Measurements from ENCODE around the gene OPALIN.

The OPALIN gene

DNA sequence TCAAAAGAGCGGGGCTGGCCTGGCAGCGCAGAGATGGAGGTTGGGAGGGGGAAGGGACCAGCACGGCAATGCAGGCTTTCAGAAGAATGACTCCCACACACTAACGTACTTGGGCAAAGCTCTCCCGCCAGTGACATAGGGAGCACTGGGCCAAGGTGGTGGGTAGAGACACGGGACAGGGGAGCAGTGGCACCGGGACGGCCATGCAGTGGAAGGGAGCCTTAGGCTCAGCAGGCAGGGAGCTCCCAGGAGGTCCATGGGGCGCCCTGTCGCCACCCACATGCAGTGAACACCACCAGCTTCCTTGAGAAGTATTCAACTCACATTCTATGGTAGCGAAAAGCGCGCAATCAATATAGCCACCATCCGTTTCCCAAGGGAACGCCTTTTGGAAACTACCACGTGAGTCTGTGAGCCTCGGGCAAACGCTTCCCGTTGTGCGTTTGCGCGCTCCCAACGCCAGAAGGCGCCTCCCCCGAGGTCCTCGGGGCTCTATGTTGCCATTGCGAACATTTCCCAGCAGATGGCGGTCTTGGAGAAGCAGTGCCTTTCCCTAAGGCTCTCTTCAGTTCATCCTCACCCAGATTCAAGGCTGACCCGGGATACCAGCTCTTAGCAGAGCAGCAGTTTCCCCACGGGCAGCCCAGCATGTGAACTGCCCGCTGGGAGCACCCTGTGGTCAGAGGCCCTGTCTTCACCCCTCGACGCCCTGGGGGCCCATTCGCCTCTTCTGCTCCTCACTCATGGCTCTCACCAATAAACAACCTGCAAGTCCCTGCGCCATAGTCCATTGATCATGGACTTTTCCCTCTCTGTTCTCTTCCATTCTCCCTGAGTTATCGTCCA lies 16.4 kb upstream of the OPALIN start:
- DNase-seq (ENCODE audit: low read depth) = peak; percentile 33
- peak overlapping the region; percentile 46 for H3K4me3 ChIP-seq (ENCODE audit: low read depth, low read length)

DNA sequence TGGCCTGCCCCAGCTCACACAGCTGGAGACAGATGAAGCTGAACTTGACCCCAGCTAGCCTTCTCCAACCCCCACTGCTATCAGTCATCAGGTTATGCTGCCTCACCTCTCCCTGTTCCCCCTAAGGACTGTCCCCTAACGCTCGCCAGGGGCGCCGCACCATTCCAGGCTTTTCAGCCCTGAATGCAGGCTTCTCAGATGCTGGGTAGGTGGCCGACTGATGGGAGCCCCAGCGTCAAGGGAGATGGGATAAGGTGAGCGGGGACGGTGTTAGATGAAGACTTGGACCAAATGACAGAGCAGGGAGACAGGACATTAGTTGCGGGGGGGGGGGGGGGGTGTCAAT lies 15.8 kb upstream of the OPALIN start:
- DNase-seq (ENCODE audit: low read depth) = no peak
- H3K4me3 ChIP-seq (ENCODE audit: low read depth, low read length) = peak overlapping the region; percentile 46

DNA sequence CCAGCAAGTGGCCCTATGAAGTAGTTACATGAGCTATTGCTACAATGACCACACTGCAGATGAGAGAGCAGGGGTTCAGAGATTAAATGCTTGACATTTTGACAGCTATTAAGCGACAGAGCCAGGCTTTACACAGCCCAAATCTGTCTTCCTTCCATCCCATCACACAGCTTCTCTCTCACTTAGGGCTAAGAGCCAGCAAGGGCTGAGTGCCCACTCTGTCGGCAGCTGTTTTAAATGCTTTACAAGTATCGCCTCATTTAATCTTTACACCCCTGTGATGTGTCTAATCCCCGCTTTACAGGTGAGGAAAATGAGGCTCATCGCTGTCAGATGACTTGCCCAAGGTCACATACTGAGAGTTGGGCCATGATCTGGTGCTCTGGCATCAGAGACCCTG lies 15.2 kb upstream of the OPALIN start:
- DNase-seq (ENCODE audit: low read depth) = no peak
- no peak overlapping the region for H3K4me3 ChIP-seq (ENCODE audit: low read depth, low read length)

DNA sequence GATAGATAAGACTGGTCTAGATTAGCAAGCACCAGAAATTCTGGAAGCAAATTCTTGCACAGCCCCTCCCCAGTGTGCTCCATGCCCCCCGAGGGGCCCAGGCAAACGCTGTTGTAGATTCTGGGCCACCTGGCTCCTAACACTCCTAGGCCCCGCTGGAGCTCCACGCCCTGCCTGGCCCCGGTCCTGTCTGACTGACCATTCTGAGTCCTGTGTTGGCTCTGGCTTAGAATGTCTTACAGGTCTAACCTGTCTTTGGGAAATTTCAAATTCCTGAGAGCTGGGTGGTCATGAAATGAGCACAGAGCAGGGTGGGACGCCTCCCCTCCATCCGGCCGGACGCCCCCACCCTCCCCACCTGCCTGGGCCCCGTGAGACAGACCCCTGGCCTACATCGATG lies 12.6 kb upstream of the OPALIN start:
- no peak overlapping the region for H3K4me3 ChIP-seq (ENCODE audit: low read depth, low read length)
- no peak for DNase-seq (ENCODE audit: low read depth)

DNA sequence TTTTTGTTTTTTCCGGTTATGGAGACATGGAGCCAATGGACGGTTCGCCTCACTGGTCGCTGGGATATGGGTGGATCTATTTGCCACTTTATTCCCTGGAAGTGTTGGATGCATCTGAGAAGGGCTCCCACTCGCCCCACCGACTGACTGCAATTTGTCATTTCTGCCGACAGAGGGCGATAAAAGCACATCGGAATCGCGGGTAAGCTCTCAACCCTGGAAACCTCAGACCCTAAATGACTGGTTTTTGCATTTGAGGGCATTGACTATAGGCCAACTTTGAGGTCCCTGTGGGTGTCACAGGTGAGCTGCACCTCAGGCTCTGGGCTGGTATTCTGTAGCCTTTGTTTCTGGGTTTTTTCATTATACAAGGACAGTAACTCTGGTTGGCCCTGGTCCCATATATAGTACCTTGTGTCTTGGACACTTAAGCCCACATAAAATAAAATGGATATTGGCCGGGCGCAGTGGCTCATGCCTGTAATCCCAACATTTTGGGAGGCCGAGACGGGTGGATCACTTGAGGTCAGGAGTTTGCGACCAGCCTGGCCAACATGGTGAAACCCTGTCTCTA lies 11.9 kb upstream of the OPALIN start:
- DNase-seq (ENCODE audit: low read depth) = no peak
- H3K4me3 ChIP-seq (ENCODE audit: low read depth, low read length) = no peak overlapping the region

DNA sequence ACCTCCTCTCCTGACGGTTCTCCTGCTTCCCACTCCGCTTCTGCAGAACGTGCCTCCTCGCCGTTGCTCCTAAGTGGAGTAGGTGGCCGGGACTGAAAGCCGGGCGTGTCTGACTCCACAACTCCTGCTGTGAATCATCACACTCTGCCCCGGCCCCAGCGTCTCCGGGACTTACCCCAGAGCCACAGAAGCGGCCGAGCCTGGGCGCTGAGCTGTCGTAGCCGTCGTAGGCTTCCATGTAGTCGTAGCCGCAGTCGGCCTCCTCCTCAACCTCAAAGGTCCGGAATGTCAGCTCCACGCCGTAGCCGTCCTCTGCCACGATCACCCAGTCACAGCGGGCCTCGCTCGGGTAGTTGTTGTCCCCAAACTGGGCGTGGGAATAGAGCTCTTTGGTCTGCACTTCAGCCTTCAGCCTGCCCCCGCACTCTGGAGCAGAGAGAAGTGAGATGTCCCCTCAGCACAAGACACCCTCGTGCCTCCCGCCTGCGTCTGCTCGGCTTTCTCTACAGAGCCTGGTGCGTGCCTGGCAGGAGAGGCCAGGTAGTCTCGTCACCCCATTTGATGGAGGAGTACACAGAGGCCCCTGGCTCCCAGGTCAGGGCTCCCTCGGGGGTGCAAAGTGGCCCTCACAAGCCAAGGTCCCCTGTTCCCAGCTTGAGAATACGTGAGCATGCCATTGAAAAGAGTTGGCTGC lies 11.2 kb upstream of the OPALIN start:
- DNase-seq (ENCODE audit: low read depth) = no peak
- H3K4me3 ChIP-seq (ENCODE audit: low read depth, low read length) = no peak overlapping the region

DNA sequence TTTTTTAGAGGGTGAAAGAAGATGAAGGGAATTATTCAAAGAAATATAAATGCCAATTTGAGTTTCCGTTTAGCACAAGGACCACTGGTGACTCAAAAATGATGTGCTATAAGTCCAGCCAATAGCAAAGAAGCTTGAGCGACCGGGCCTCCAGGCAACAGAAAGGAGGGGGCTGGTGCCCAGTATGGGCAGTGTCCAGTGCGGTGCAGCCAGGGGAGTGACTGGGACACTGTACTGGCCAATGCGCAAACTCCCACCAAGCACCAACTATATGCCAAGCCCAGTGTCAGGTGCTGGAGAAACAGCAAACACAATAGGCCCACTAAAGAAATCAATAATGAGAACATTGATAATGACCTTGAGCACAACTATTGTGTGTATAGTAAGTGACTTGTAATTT lies 10.2 kb upstream of the OPALIN start:
- DNase-seq (ENCODE audit: low read depth) = no peak
- H3K4me3 ChIP-seq (ENCODE audit: low read depth, low read length) = no peak overlapping the region

DNA sequence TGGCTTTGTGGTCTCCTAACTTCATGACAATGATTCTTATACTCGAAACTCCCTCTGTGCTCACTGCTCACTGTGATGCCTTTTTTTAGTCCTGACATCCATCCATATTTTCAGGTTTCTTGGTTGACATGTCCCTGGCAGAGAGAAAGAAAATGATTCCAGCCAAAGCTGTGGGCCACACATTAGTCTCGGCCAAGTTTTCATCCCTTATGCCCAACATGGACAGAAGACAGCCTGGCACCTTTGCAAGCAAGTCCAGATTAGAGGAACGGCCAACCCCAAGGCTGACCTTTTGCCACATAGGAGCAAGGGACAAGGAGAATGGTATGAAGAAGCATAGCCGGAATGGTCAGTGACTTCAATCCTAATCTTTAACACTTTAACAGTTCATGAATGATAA lies 8.7 kb upstream of the OPALIN start:
- H3K4me3 ChIP-seq (ENCODE audit: low read depth, low read length) = no peak overlapping the region
- DNase-seq (ENCODE audit: low read depth) = no peak

DNA sequence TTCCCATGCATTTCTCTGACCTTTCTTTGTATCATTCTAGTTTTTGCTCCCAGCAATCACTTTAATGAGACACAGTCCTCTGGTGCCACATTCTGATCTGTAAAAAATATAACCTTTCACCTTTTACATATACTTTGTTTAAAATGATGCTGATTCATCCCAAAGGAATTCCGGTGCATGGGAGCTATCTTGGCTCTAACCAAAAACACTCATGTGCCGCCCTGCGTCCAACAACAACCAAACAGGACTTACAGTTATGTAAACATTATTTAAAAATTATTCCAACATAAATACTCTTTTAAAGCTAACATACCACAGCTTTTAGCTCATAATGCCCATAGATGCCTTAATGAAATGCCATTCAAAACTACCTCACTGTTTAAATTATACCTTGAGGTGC lies 7.7 kb upstream of the OPALIN start:
- no peak for DNase-seq (ENCODE audit: low read depth)
- no peak overlapping the region for H3K4me3 ChIP-seq (ENCODE audit: low read depth, low read length)

DNA sequence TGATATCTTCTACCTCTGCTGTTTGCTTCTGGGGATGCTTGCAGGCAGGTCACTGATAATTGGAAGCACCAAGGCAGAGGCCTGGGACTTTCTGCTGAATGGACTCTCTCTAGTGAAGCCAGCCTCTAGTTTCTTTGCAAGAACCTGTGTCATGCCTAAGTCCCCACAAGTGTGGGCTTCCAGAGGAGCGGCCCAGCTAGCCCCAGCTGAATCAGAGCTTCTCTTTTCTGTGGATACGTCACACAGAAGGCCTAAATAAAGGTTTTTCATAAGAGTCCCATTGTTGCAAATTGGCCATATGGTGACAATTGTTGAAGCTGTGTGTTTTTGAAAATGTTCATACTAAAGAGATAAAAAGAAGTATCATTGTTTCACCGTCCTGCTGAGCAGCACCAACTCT lies 6.8 kb upstream of the OPALIN start:
- DNase-seq (ENCODE audit: low read depth) = no peak
- H3K4me3 ChIP-seq (ENCODE audit: low read depth, low read length) = no peak overlapping the region

DNA sequence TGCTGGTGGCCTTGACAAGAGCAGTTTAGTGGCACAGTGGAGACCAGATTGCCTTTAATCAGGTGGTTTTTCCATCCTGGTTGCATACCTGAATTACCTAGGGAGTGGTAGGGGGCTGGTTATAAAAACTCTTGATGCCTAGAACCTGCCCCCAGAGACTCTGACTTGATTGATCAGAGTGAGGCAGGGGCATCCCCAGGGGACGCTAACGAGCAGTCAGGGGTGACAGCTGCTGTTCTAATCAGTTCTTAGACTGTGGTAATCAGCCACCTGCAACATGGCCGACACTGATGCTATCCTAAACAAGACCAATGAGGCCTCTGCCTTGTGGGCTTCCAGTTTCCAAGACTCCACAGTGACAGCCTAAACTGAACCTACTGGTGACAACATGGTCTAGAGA lies 2.0 kb upstream of the OPALIN start:
- DNase-seq (ENCODE audit: low read depth) = no peak
- H3K4me3 ChIP-seq (ENCODE audit: low read depth, low read length) = no peak overlapping the region

DNA sequence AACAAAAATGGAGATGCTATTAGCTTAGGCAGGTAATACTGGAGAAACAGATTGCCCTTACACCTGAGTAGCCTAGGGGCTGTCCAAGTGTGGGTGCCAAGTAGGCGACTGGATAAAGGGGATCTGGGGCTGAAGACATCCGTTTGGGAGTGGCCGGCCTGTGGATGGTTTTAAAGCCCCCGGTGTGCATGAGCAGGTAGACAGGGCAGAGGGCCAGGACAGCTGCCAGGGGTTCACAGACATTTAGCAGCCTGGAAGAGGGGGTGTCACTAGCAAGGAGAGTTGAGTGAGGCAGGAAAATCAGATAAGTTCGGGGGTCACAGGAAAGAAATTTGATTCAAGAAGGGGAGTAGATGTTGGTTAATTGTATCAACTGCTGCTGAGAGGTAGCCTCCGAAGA lies 1.5 kb upstream of the OPALIN start:
- DNase-seq (ENCODE audit: low read depth) = no peak
- no peak overlapping the region for H3K4me3 ChIP-seq (ENCODE audit: low read depth, low read length)

DNA sequence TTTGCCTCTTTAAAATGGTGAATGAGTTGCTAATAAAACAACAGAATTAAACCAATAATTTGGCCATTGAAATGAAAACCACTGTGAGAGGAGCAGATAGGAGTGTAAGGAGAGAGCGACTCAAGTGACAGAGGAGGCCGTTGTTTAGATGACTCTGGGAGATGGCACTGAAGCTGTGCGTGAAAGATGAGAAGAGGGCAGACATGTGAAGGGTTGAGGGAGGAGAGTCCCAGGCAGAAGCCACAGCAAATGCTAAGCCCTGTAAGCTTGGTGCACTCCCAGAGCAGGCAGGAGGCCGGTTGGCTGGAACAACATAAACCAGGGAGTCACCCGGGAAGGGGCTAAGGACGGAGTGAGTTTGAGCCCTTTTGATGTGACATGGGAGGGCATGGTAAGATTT lies 814 bp upstream of the OPALIN start:
- no peak for DNase-seq (ENCODE audit: low read depth)
- no peak overlapping the region for H3K4me3 ChIP-seq (ENCODE audit: low read depth, low read length)

DNA sequence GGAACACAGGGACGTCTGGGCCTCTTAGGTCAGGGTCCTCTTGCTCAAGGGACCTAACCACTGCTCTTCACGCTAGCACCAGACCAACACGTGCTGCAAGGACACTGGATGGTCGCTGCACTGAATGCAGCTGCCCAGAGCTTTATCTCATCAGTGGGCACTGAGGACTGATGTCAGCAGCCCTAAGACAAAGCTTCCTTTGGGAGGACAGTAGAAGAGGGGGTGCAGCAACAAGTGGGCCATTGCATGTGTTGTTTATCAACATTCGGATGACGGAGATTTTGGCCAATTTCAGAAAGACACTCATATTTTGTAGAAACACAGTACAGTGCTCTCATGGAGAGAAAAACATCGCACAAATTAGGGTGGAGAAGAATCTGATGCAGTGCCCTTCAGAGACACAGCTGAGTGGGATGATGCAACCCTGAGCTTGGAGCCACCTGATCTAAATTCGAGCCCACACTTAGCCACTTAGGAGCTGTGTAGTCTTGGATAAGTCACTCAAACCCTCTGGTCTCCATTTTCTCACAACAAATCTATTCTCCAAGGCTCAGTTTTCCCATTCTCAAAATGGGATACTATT lies 1.7 kb downstream of the OPALIN start:
- DNase-seq (ENCODE audit: low read depth) = no peak
- no peak overlapping the region for H3K4me3 ChIP-seq (ENCODE audit: low read depth, low read length)

DNA sequence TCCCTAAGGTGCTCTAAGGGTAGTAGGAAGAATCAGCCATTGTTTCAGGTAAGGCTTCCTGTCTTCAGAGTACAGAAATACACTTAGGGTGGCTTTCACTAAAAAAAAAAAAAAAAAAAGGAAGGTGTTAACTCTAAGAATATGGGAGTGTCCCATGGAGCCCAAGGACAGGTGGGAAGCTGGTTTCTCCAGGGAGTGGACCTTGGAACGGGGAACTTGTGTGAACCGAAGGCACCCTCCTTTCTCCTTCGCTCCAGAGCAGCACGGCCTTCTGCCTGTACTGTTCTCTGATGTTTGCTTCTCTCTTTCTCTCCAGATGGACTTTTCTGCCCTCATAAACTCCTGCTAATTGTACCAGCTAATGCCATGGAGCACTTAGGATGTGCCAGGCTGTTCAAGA lies 6.2 kb downstream of the OPALIN start:
- DNase-seq (ENCODE audit: low read depth) = no peak

DNA sequence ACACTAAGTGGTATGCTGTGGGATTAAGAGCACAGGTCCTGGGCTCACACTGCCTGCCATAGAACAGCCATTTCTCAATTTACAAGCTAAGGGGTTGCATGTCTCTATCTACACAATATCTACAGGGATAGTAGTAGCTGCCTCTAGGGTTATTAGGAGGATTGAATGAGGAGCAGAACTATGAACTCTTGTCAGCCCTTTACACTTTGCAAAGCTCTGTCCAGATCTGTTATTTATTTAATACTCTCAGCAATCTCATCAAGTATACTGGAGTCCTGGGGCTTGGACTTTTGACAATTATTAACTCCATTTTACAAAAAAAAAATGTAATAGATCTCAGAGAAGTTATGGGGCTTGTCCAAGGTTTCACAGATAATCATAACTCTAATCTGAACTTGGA lies 6.8 kb downstream of the OPALIN start:
- no peak for DNase-seq (ENCODE audit: low read depth)
- H3K4me3 ChIP-seq (ENCODE audit: low read depth, low read length) = no peak overlapping the region

More for the DNA sequence above, 6.2 kb downstream of the OPALIN start:
- H3K4me3 ChIP-seq (ENCODE audit: low read depth, low read length) = no peak overlapping the region

DNA sequence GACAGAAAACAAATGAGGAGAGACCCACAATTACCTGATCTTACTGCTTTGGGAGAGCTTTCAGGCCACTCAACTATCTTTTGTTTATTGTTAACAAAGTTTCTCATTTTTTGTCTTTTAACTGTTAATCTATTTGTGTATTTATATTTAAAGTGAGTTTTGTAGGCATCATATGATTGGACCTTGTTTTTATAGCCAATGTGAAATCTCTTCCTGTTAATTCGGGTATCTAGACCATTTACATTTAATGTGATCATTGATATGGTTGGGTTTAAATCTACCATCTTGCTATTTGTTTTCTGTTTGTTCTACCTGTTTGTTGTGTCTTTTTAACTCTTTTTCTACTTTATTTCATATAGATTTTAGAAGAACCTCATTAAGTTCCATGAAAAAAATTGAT lies 12.5 kb downstream of the OPALIN start:
- H3K4me3 ChIP-seq (ENCODE audit: low read depth, low read length) = no peak overlapping the region
- no peak for DNase-seq (ENCODE audit: low read depth)

DNA sequence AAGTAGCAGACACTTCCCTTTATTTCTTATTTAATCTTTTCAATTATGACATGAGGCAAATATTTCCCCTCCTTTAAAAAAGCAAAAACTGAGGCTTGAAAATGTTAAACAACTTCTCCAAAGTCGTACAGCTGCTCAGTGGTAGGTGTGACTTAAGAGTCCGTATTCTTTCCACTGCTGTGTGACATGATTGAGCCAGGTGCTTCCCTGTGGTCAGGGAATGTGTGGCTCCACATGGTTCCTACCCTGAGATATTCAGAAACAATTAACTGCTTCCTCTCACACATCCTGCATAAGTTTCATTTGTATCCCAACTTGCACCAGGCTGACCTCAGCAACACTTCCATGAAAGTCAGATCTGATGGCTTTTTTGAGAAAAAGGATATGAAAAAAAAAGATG lies 13.6 kb downstream of the OPALIN start:
- no peak overlapping the region for H3K4me3 ChIP-seq (ENCODE audit: low read depth, low read length)
- no peak for DNase-seq (ENCODE audit: low read depth)

DNA sequence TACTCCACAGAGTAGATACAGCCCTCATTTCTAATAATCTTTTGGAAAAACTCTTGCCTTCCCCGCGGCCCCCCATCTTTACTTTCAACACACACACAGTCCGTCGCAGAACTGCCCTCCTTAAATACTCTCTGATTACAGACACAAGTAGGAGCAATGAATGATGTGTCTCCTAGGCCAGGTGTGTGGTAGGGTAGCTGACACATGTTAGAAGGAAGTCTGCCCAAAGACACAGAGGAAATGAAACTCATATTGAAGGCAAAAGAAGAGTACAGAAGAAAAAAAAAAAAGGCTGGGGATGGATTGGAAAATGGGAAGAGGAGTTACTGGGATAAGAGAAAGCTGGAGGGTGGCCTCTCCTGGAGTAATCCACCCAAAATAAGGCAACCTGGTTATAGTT lies 14.6 kb downstream of the OPALIN start:
- no peak for DNase-seq (ENCODE audit: low read depth)

DNA sequence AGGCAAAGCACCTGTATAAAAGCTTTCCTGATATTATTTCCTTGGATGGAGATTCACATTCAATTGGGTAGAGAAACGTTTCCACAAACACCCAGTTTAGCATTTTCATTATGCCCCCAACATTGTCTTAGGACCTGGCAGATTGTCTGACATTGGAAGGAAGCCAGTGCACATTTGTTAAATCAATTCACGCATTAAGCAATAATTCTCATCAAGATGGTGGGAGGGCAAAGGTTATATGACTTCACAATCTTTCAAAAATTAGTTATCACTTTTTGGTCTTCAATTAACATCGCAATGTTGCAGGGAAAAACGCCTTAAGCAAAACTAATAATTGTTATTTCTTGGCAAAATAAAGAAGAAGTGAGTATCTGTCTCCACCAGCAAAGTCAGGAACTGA lies 16.4 kb downstream of the OPALIN start:
- no peak for DNase-seq (ENCODE audit: low read depth)
- no peak overlapping the region for H3K4me3 ChIP-seq (ENCODE audit: low read depth, low read length)

More for the DNA sequence above, 14.6 kb downstream of the OPALIN start:
- no peak overlapping the region for H3K4me3 ChIP-seq (ENCODE audit: low read depth, low read length)
